NCI-H510A (cell line): ENCODE data around the gene ANKRD35.
"Not testable (repeated sequence)": the region's sequence is repeated elsewhere in the genome, so short reads cannot be mapped to it uniquely, and the experiment has no call there.

Source experiments
- DNase-seq: peaks from one replicate; lab custom pipeline; 2025; lab: John Stamatoyannopoulos, UW

The ANKRD35 gene, protein sequence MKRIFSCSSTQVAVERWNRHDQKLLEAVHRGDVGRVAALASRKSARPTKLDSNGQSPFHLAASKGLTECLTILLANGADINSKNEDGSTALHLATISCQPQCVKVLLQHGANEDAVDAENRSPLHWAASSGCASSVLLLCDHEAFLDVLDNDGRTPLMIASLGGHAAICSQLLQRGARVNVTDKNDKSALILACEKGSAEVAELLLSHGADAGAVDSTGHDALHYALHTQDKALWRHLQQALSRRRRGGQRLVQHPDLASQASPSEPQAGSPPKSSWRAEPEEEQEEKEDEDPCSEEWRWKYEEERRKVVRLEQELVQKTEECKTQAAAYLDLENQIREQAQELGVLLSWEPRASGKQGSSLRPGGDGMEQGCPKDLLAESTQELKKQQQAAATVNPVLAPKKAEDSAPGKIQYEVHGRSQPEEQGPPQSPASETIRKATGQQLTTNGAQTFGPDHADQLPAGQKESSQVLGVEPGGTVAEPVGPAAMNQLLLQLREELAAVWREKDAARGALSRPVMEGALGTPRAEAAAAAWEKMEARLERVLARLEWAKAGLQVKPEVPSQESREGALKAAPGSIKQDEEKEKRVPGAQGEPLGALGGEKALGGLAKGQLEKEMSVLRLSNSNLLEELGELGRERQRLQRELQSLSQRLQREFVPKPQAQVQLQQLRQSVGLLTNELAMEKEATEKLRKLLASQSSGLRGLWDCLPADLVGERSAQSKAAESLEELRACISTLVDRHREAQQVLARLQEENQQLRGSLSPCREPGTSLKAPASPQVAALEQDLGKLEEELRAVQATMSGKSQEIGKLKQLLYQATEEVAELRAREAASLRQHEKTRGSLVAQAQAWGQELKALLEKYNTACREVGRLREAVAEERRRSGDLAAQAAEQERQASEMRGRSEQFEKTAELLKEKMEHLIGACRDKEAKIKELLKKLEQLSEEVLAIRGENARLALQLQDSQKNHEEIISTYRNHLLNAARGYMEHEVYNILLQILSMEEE

DNA sequence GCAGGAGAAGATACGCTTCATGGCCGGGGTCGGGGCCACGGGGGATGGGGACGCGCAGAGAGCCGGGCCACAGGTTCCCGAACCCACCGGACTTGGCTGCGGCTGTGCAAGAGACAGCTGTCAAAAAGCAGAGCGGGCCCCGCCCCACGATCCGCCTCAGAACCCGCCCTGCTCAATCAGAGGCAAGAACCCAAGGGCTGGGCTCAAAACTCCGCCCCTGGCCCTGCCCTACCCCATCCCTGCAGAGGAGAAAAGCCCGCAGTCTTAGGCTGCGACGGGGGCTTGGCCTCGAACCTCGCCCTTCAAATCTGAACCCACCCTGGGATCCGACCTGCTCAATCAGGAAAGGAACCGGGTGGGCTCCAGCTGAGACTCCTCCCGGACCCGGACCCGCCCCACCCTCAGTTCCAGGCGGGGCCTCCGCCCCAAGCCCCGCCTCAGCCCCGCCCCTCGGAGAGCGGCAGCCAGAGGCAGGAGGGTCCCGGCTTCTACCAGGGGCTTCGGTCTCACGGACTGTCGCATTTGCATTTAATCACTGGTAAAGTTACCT, at the start of gene ANKRD35:
TSS of gene ANKRD35 (minus strand) at position 129 of the 550 bp plus-strand sequence. CDS start at position 21, 108 bp downstream.
- DNase-seq: peak; percentile 53

GRCh38 chr1:145932522-145933009, 46.9 kb upstream of the ANKRD35 start:
- not testable (repeated sequence) for DNase-seq

- DNase-seq: no peak
Observed at GRCh38 chr1:145927916-145928643, 42.4 kb upstream of the ANKRD35 start.

GRCh38 chr1:145927063-145927886, 41.6 kb upstream of the ANKRD35 start, which contains the start of gene RBM8A:
RBM8A (minus strand) TSS chr1:145927484; CDS start chr1:145927426, 58 bp downstream.
- peak; percentile 96 for DNase-seq

DNA sequence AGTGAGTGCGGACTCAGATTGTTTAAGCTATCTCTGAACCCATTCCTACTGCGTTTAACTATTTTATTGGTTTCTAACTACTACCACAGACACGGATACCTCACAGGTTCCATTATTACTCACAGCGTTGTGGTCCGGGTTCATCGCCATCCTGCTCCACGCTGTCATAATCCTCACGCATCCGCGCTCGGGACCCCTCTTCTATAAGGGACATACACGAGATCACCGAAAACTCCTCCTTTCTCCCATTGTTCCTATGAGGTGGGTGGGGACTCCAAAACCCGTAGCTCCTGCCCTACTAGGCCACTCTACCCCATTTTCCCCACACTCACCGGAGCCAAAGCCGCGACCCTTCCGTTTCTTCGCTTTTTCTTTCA, 41.0 kb upstream of the ANKRD35 start:
- DNase-seq: no peak

DNA sequence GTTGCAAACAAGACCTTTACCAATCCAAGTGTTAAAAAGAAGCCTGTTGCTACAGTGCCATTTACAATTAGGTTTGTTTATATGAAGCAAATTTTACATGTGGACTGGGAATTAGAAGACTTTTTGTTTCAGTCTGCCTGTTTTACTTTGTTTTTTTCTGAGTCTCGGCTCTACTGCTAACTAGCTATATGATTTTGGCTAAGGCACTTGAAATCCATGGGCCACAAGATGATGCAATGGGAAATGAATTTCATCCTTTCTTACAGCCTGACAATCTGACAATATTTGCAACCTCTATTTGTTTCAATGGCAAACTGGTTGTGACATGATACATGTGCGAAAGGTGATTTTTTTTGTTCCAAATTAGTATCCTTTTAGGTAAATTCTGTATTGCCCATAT, 36.6 kb upstream of the ANKRD35 start:
- no peak for DNase-seq

GRCh38 chr1:145920297-145920696, 34.6 kb upstream of the ANKRD35 start:
- not testable (repeated sequence) for DNase-seq

DNA sequence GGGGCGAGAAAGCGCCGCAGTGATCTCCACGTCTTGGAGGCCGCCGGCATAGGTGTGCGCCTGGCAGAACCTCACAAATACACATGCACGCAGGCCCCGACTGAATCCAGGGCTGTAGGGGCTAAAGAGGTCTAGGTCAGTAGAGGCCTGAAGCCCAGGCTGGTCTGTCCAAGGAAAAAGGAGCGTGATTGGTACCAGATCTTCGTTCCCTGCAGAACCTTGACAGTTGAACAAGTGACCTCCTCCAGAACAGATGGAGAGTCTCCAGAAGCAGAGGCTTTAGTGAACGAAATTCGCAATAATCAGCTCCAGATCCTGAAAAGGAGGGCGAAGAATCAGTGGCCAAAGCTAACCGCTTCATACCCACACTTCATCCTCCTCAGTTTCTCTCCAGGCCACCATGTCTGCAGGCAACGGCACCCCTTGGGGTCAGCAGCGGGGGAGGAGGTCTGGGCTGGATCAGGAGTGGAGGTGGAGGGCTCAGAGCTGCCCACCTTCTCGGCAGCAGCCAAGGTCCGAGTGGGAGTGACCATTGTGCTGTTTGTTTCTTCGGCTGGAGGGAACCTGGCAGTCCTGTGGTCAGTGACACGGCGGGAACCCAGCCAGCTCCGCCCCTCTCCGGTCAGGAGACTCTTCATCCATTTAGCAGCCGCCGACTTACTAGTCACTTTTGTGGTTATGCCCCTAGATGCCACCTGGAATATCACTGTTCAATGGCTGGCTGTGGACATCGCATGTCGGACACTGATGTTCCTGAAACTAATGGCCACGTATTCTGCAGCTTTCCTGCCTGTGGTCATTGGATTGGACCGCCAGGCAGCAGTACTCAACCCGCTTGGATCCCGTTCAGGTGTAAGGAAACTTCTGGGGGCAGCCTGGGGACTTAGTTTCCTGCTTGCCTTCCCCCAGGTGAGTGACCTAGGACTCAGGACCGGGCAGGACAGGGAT, 33.6 kb upstream of the ANKRD35 start:
- DNase-seq: no peak

- DNase-seq: peak; percentile 57
Observed at GRCh38 chr1:145918144-145918991, 32.7 kb upstream of the ANKRD35 start, which contains the start of gene PEX11B. PEX11B (minus strand) TSS chr1:145918717; CDS start chr1:145918688, 29 bp downstream.

DNA sequence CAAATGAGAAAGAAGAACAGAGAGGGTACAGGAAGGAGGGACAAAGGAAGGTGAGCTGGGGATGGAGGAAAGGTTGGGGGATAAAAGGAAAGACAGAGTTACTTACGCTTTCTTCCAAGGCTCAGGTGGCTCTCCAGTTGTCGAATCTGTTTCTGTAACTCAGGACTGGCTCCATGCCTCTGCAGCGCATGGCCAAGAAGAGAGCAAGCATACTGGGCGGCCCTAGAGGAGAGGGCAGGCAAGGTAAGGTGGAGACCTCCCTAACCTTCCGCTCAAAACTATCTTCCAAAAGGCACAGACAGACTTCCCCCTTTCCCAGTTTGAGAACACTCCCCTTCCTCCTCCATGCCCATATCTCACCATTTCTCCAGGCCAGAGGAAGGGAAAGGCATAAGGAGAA, 31.9 kb upstream of the ANKRD35 start:
- DNase-seq: no peak

- no peak for DNase-seq
Observed at GRCh38 chr1:145916745-145917144, 31.1 kb upstream of the ANKRD35 start.

DNA sequence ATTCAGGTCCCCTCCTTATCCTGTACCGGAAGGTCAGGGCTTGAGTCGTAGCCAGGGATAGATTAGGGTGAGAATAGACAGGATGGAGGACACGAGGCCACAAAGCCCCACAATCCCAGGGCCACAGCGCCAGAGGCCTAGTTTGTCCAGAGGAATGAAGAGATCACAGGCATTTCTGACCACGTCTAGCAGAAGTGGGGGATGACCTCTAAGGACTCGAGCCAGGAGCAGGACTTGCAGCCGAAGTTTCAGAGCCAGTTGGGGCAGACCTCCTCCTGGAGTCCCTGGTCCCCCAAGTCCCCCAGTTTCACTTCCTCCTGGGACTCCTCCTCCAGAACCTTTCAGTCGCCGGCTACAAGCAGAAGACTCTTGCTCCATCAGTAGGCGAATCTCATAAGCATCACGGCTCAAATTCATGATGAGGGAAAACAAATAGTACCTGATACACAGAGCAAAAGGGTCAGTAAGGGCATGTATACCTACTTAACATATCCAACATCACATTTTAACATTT, 26.5 kb upstream of the ANKRD35 start:
- DNase-seq: no peak

DNA sequence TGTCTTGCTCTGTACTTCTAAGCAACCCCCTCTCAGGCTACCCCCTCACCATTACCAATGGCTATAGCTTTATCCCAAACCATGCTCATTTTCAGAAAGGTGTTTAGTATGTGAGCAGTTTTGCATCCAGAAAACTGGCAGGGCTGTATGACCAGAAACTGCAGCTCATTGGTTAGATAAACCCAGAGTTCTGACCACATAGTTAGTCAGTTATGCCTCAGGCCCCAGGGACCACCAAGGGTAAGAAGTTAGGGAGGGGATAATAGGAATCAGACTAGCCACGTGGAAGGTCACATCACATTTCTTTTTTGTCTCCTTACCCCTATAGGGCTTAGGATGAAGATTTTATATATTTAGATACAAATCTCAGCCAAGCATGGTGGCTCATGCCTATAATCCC, 23.0 kb upstream of the ANKRD35 start:
- no peak for DNase-seq

DNA sequence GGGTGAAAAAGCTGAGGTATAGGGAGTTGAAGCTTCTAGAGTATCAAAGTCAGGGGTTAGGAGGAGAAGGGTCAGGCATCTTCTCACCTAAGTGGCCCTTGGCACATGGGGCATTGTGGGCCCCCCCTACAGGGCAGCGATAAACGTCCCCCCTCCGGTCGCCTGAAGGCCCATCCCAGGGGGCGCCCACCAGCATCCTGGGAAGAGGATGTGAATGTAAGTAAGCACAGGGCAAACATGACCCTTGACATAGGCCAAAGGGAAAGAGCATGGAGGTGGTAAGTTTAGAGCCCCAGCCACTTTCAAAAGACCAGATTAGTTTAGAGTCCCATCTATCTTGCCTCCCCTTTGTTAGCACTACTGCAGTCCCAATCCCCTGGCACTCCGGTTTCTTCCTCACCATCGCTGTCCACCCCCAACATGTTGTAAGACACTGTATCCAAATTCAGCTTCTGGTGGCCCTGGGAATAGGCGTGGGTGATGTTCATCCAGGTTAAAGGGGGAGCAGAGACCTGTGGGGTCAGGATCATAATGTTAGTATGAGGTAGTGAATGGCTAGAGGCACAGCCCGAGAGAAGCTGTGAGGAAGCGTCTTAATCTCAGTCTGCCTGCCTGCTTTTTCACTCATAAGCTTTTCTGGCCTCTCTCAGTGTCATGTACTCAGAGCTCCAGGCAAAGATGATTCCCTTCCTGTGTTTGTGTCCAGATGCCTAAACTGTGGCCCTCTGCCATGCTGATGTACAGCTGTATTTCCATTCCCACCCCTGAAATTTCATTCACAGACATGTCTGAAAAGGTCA, 21.5 kb upstream of the ANKRD35 start:
- DNase-seq: no peak

DNA sequence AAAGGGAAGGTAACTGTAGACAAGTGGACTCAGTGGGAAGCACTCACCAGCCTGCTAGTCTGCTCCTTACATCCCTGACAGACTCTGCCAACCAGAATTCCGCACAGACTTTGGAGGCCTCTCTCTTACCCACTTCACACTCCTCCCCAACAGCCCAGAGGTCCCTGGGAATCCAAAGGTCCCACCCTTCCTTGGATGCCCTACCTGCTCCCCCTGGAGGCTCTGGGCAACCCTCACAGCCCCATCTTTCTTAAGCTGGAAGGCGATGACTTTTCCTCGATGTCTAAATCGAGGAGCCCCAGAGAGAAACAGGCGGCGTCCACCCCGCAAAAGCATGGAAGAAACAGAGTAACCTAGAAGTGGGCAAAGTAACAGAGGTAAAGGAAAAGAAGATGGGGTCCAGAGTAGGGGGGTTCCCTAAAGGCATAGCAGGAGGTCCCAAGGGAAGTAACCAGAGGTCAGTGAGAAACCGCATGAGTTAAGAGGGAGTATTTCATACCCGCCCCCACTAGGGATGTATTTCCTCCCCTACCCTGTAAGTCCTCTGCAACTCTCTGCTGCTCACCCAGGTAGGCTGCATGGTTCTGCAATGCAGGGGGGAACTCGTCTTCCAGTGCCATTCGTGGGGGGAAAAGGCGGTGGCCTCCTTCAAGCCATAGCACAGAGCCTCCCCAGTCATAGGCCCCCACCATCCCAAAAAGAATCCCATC, 15.8 kb upstream of the ANKRD35 start:
- no peak for DNase-seq

DNA sequence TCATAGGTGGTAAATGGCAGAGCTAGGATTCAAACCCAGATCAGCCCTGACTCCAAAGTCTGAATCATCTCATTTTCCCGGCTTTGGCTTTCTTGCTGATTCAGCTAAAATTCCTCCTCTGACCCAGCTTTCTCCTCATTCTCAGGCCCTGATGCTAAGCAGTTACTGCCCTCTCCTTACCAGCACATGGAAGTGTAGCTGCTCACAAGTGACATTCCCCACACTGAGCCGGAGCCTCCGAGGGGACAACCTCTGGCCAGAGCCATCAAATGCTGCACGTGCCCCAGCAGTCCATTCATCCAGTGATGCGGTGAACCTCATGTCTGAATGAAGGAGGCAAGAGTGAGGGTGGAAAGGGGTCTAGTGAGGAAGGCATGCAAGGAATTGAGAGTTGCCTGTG, 13.1 kb upstream of the ANKRD35 start:
- no peak for DNase-seq

GRCh38 chr1:145897969-145898368, 12.3 kb upstream of the ANKRD35 start:
- DNase-seq: no peak
